ENCODE results near the gene CLEC12A. TPM values are rescaled to one million over a fixed set of nuclear protein-coding genes. Genes with fewer than 3 reads are reported as not detected.
"Not testable (repeated sequence)": the region's sequence is repeated elsewhere in the genome, so short reads cannot be mapped to it uniquely, and the experiment has no call there.

The CLEC12A gene
- total RNA-seq, 1 donor from 2014 or later: not detected

GRCh38 chr12:9961901-9962300, 9.3 kb upstream of the CLEC12A start:
- H3K4me3 Mint-ChIP-seq: no peak overlapping the region
- H3K9ac ChIP-seq: no peak overlapping the region
- TF ChIP-seq EZH2phosphoT487 (IDR thresholded peaks at IDR 0.05) (no peak), CTCF (IDR thresholded peaks at IDR 0.05) (no peak), EZH2 (IDR thresholded peaks at IDR 0.05) (no peak)
- no peaks in the 10 kb centered on the region for H3K4me1 Mint-ChIP-seq
- no peak overlapping the region for H3K4me3 ChIP-seq
- no peak overlapping the region for H3K4me2 ChIP-seq
- no peaks in the 10 kb centered on the region for H3K36me3 ChIP-seq
- H3K4me1 ChIP-seq: no peaks in the 10 kb centered on the region
- H4K20me1 ChIP-seq (ENCODE audit: low read depth): no peaks in the 10 kb centered on the region
- no peaks in the 10 kb centered on the region for H3K9me3 ChIP-seq (ENCODE audit: low read depth)
- no peak for DNase-seq (ENCODE audit: low spot score)
- H3K27me3 Mint-ChIP-seq (ENCODE audit: insufficient read depth, low read depth): peaks cover 2% of the 10 kb centered on the region
- H2AFZ ChIP-seq (replicated peaks): no peak overlapping the region
- H3K79me2 ChIP-seq (ENCODE audit: low read depth): no peaks in the 10 kb centered on the region
- no peaks in the 10 kb centered on the region for H3K9me3 Mint-ChIP-seq
- no peak overlapping the region for H3K27ac Mint-ChIP-seq
- H3K36me3 Mint-ChIP-seq: no peaks in the 10 kb centered on the region
- no peak overlapping the region for H3K27ac ChIP-seq
- H3F3A ChIP-seq (ENCODE audit: low read depth): no peaks in the 10 kb centered on the region
- no peaks in the 10 kb centered on the region for H3K27me3 ChIP-seq

DNA sequence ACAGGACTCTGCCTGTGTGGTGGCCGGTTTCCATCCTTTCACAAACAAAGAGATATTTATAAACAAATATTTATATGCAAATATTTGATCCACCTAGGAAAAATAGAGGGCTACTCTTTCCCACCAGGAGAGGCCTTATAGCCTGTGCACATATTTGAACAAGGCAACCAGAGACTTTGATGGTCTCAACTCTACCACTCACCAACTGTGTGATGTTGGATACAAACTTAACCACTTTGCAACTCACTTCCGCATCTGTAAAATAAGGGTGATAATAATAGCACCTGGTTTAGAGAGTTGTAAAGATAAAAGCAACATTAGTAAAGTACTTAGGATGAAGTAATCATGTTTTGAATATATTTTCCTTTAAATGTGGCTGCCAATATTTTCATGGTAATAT, 1.5 kb upstream of the CLEC12A start:
- no peaks in the 10 kb centered on the region for H3K36me3 Mint-ChIP-seq
- H3K9me3 Mint-ChIP-seq: no peaks in the 10 kb centered on the region
- Histone ChIP-seq H3K9ac (no peak overlapping the region), H3K36me3 (no peaks in the 10 kb centered on the region), H3K27me3 (no peaks in the 10 kb centered on the region), H3K27ac (no peak overlapping the region), H2AFZ (replicated peaks) (peak overlapping the region; percentile 42), H3K79me2 (ENCODE audit: low read depth) (no peaks in the 10 kb centered on the region), H3K4me3 (no peak overlapping the region), H3K4me2 (no peak overlapping the region), H3K4me1 (no peaks in the 10 kb centered on the region), H3F3A (ENCODE audit: low read depth) (no peaks in the 10 kb centered on the region), H3K9me3 (ENCODE audit: low read depth) (no peaks in the 10 kb centered on the region), H4K20me1 (ENCODE audit: low read depth) (no peaks in the 10 kb centered on the region)
- DNase-seq (ENCODE audit: low spot score): no peak
- no peak overlapping the region for H3K4me3 Mint-ChIP-seq
- no peaks in the 10 kb centered on the region for H3K4me1 Mint-ChIP-seq
- TF ChIP-seq CTCF (IDR thresholded peaks at IDR 0.05): no peak
- TF ChIP-seq EZH2phosphoT487 (IDR thresholded peaks at IDR 0.05): no peak
- TF ChIP-seq EZH2 (IDR thresholded peaks at IDR 0.05): no peak
- no peaks in the 10 kb centered on the region for H3K27me3 Mint-ChIP-seq (ENCODE audit: insufficient read depth, low read depth)
- H3K27ac Mint-ChIP-seq: no peak overlapping the region

- Mint-ChIP-seq H3K27ac (no peak overlapping the region), H3K36me3 (no peaks in the 10 kb centered on the region), H3K4me3 (no peak overlapping the region), H3K4me1 (no peaks in the 10 kb centered on the region), H3K9me3 (peaks cover 11% of the 10 kb centered on the region), H3K27me3 (ENCODE audit: insufficient read depth, low read depth) (no peaks in the 10 kb centered on the region)
- H3K9me3 ChIP-seq (ENCODE audit: low read depth): no peaks in the 10 kb centered on the region
- TF ChIP-seq EZH2phosphoT487 (IDR thresholded peaks at IDR 0.05): no peak
- TF ChIP-seq EZH2 (IDR thresholded peaks at IDR 0.05): no peak
- TF ChIP-seq CTCF (IDR thresholded peaks at IDR 0.05): no peak
- no peak overlapping the region for H3K4me3 ChIP-seq
- no peak overlapping the region for H3K9ac ChIP-seq
- no peak for DNase-seq (ENCODE audit: low spot score)
- H3K4me1 ChIP-seq: no peaks in the 10 kb centered on the region
- no peak overlapping the region for H3K27ac ChIP-seq
- peak overlapping the region; percentile 61 for H2AFZ ChIP-seq (replicated peaks)
- no peaks in the 10 kb centered on the region for H3K27me3 ChIP-seq
- H4K20me1 ChIP-seq (ENCODE audit: low read depth): no peaks in the 10 kb centered on the region
- no peaks in the 10 kb centered on the region for H3F3A ChIP-seq (ENCODE audit: low read depth)
- H3K4me2 ChIP-seq: no peak overlapping the region
- no peaks in the 10 kb centered on the region for H3K36me3 ChIP-seq
- no peaks in the 10 kb centered on the region for H3K79me2 ChIP-seq (ENCODE audit: low read depth)
Measured at GRCh38 chr12:9973949-9974348, 2.7 kb downstream of the CLEC12A start.

DNA sequence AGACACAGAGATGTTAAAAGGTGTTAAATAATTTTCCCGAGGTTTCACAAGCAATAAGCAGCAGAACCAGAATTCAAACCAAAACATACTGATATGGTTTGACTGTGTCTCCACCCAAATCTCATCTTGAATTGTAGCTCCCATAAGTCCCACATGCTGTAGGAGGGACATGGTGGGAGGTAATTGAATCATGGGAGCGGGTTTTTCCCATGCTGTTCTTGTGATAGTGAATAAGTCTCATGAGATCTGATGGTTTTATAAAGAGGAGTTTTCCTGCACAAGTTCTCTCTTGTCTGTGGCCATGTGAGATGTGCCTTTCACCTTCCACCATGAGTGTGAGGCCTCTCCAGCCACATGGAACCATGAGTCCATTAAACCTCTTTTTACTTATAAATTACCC, 3.5 kb downstream of the CLEC12A start:
- H3K9me3 Mint-ChIP-seq: peaks cover 11% of the 10 kb centered on the region
- not testable (repeated sequence) for H3K9me3 ChIP-seq (ENCODE audit: low read depth); H3K4me1 ChIP-seq; H3K36me3 ChIP-seq; H4K20me1 ChIP-seq (ENCODE audit: low read depth); H3K79me2 ChIP-seq (ENCODE audit: low read depth); H3K27ac Mint-ChIP-seq; H3K36me3 Mint-ChIP-seq; H3K4me1 Mint-ChIP-seq; H3K27me3 ChIP-seq; H3K9ac ChIP-seq; H3K27ac ChIP-seq; DNase-seq (ENCODE audit: low spot score); H3K4me2 ChIP-seq; H3K4me3 ChIP-seq; H2AFZ ChIP-seq (replicated peaks); H3K27me3 Mint-ChIP-seq (ENCODE audit: insufficient read depth, low read depth); H3K4me3 Mint-ChIP-seq; H3F3A ChIP-seq (ENCODE audit: low read depth)
